Pancreas (tissue), 10 donors: ENCODE data around the gene FAM163B. TPM values are rescaled to one million over a fixed set of nuclear protein-coding genes. Genes with fewer than 3 reads are reported as not detected.

Experiments
- ATAC-seq, 4 donors: fragments of 200-7000 bp; cut with Tn5 transposase; one replicate each; pipeline versions ENCODE4 v1.8.0 to v1.9.1; 2020; ENCODE audit warnings: mild to moderate bottlenecking in 4 of 4, moderate library complexity in 4 of 4
- DNase-seq, 6 donors: peaks; one replicate each; pipeline ENCODE4 v3.0.0-alpha.2; 2020
- FAIRE-seq: peaks from 2 replicates; lab custom pipeline; 2012; peaks lifted over from hg19 to GRCh38; lab: Jason Lieb, UNC
- H3K27ac ChIP-seq, 4 donors: fragments of 200-600 bp; sonication (generic); 1 replicate in 3 of 4; 2 replicates in 1 of 4; pipeline versions ENCODE4 v1.5.0 to v1.8.0; 2020
- H3K27me3 ChIP-seq, 4 donors: fragments of 200-600 bp; one replicate each; pipeline ENCODE4 v1.8.0; 2021
- H3K36me3 ChIP-seq, 3 donors: fragments of 200-600 bp; sonication (generic) in 1 of 3; one replicate each; pipeline versions ENCODE4 v1.5.0 to v1.8.0; 2020 to 2021
- H3K4me1 ChIP-seq, 3 donors: fragments of 200-600 bp; one replicate each; pipeline ENCODE4 v1.8.0; 2021
- H3K4me3 ChIP-seq, 4 donors: fragments of 200-600 bp; sonication (generic) in 2 of 4; one replicate each; pipeline versions ENCODE4 v1.5.0 to v1.8.0; 2020 to 2021
- H3K9me3 ChIP-seq, 4 donors: fragments of 200-600 bp; one replicate each; pipeline ENCODE4 v1.8.0; 2021
- WGBS, 2 donors: extraction: QIAGEN DNeasy Blood & Tissue Kit; methylation state at CpG; one replicate each; pipeline ENCODE4 v1.1.7; 2013; 5-methylcytosine and 5-hydroxymethylcytosine counted together
- intact Hi-C, 3 donors: fragments of 100-400 bp; cut with DNase I; formaldehyde crosslinking; loops; one replicate each; pipeline versions ENCODE4 v1.11.1 to v1.14.2; 2022
- polyA plus RNA-seq, 2 donors: library from polyadenylated mRNA; stranded (reverse); fragments of 200-250 nt; gene quantifications; one replicate each; pipeline ENCODE4 v1.2.3, GENCODE V29; 2013
- total RNA-seq, 6 donors: library from RNA; stranded (reverse); fragmentation: NEBNext Ultra II Directional in 4 of 6; extraction: Animal tissue kit (Norgen Biotek cat#: 25700) in 4 of 6; gene quantifications; one replicate each; pipeline versions ENCODE4 v1.2.1 to v1.2.4, GENCODE V29; 2021 to 2023
- TF ChIP-seq, protein P1 (sequence below), 4 donors: fragments of 200-600 bp; sonication (generic) in 3 of 4; IDR thresholded peaks; one replicate each; pipeline versions ENCODE4 v1.5.0 to v1.8.0; 2021; ENCODE audit warnings: antibody characterized with exemption in 4 of 4
- donor health status: healthy with polysubstance abuse.
- donor health status: DM: no; HTN: no; CAD: no; lungs with moderate emphysema.
- donor health status: DM: no; HTN: no; CAD: no.
- donor health status: control.
- donor health status: control.
- donor health status: Bipolar disorder and iron deficiency.
- donor health status: DM: yes; HTN: yes; CAD: no.
- donor health status: DM: no; HTN: no; CAD: no.
- donor health status: DM: no; HTN: no; CAD: no.
- donor health status: DM: yes; HTN: yes; CAD: no.

Gene FAM163B
- total and polyA plus RNA-seq, 8 donors = not detected

DNA sequence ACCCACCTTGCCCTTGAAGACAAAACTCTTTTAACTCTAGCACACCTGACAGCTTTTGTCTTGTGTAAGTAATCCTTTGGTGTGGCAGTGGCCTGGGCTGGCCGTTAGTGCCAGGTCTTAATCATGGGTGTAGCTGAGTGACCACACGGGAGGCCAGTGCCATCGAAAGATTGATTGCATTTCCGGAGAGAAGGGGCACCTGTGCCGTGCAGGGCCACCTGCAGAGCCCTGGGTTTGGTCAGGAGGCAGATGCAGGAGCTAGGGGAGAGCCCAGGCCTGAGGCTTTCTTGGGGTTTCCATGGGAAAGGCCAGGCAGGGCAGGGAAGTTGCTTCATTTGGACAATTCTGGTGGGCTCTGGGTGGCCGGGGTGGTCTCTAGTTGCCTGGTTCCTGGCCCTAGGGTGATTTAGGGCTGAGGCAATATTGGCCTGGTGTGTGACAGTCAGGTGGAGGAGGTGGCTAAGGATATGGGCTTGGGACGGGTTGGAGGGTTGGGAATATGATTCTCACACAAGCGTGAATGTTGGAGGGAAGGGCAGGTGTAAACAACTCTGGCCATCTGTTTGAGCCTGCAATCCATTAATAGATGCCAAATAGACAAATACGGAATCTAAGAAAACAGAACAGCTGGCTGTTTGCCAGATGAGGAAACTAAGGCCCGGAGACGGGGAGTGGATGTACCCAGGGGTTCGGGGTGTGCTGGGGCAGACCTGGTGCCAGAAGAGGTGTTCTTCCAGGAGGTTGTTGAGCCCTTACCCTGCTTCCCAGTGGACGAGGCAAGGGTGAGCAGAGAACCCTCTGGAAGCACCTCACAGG is 31.6 kb upstream of the FAM163B start:
- no peaks in the 10 kb centered on the region for H3K9me3 ChIP-seq
- H3K4me1 ChIP-seq = no peaks in the 10 kb centered on the region
- intact Hi-C loops = no loop called here
- FAIRE-seq (no peak), ATAC-seq (no peak), DNase-seq (no peak)
- no peaks in the 10 kb centered on the region for H3K36me3 ChIP-seq
- H3K27ac ChIP-seq = no peak overlapping the region
- TF ChIP-seq, protein P1, sequence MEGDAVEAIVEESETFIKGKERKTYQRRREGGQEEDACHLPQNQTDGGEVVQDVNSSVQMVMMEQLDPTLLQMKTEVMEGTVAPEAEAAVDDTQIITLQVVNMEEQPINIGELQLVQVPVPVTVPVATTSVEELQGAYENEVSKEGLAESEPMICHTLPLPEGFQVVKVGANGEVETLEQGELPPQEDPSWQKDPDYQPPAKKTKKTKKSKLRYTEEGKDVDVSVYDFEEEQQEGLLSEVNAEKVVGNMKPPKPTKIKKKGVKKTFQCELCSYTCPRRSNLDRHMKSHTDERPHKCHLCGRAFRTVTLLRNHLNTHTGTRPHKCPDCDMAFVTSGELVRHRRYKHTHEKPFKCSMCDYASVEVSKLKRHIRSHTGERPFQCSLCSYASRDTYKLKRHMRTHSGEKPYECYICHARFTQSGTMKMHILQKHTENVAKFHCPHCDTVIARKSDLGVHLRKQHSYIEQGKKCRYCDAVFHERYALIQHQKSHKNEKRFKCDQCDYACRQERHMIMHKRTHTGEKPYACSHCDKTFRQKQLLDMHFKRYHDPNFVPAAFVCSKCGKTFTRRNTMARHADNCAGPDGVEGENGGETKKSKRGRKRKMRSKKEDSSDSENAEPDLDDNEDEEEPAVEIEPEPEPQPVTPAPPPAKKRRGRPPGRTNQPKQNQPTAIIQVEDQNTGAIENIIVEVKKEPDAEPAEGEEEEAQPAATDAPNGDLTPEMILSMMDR (IDR thresholded peaks at IDR 0.05) = no peak
- H3K4me3 ChIP-seq = no peak overlapping the region
- WGBS, 2 donors = 74 to 77% methylated on average over 13 of the region's 13 CpGs
- H3K27me3 ChIP-seq = no peaks in the 10 kb centered on the region

GRCh38 chr9:133640160-133640559 is 31.0 kb upstream of the FAM163B start:
- Histone ChIP-seq H3K4me1 (no peaks in the 10 kb centered on the region), H3K27ac (no peak overlapping the region), H3K9me3 (no peaks in the 10 kb centered on the region), H3K27me3 (no peaks in the 10 kb centered on the region), H3K4me3 (no peak overlapping the region), H3K36me3 (no peaks in the 10 kb centered on the region)
- ATAC-seq (no peak), DNase-seq (no peak), FAIRE-seq (no peak)
- intact Hi-C loops = no loop called here
- WGBS, 2 donors = 82 to 84% methylated on average over 7 of the region's 7 CpGs
- TF ChIP-seq, protein P1 (IDR thresholded peaks at IDR 0.05) = no peak

DNA sequence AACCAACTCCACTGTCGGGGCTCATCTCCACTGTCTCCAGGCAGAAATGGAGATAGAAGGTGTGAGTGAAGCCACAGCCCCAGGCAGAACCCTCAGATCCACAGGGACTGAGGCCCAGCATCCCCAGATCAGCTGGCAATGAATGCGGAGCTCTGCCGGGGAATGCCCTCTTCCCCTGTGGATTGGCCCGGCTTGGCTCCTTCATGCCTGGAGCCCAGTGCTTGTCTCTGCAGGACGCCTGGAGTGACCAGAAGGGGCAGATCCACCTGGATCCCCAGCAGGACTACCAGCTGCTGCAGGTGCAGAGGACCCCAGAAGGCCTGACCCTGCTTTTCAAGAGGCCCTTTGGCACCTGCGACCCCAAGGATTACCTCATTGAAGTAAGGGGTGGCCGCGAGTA is 30.4 kb upstream of the FAM163B start:
- H3K9me3 ChIP-seq = no peaks in the 10 kb centered on the region
- no peaks in the 10 kb centered on the region for H3K27me3 ChIP-seq
- DNase-seq (peak in 1 of 6 donors; percentile 42), ATAC-seq (no peak), FAIRE-seq (no peak)
- H3K36me3 ChIP-seq = no peaks in the 10 kb centered on the region
- H3K4me3 ChIP-seq = no peak overlapping the region
- H3K27ac ChIP-seq = no peak overlapping the region
- 79 to 90% methylated on average over 7 to 8 of the region's 8 CpGs for WGBS, 2 donors
- H3K4me1 ChIP-seq = no peaks in the 10 kb centered on the region
- intact Hi-C loops = no loop called here
- TF ChIP-seq, protein P1 (IDR thresholded peaks at IDR 0.05) = no peak

DNA sequence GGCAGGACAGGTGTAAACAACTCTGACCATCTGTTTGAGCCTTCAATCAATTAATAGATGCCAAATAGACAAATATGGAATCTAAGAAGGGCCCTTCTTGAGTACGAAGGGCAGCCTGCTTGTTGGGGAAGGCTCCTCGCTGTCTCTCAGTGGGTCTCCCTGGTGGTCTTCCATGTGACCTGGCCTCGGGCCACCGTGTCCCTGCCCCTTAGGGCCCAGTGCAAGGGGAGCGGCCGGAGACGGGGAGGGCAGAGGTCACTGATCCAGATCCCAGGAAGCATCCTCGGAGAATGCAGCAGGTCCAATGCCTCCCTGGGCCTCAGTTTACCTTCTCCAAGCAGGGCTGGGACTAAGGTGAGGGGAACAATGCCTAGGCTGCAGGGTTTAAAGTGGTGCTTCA is 29.5 kb upstream of the FAM163B start:
- TF ChIP-seq, protein P1 (IDR thresholded peaks at IDR 0.05) = no peak
- H3K27me3 ChIP-seq = no peaks in the 10 kb centered on the region
- no peak for DNase-seq
- H3K4me3 ChIP-seq = no peak overlapping the region
- H3K27ac ChIP-seq = no peak overlapping the region
- H3K4me1 ChIP-seq = no peaks in the 10 kb centered on the region
- no peaks in the 10 kb centered on the region for H3K9me3 ChIP-seq
- no peak for ATAC-seq
- no peaks in the 10 kb centered on the region for H3K36me3 ChIP-seq
- intact Hi-C loops = no loop called here
- FAIRE-seq = no peak
- 47 to 60% methylated on average over 8 of the region's 8 CpGs for WGBS, 2 donors

- no peak overlapping the region for H3K4me3 ChIP-seq
- H3K4me1 ChIP-seq = no peaks in the 10 kb centered on the region
- H3K9me3 ChIP-seq = no peaks in the 10 kb centered on the region
- intact Hi-C loops = no loop called here
- ATAC-seq (no peak), DNase-seq (no peak), FAIRE-seq (no peak)
- TF ChIP-seq, protein P1 (IDR thresholded peaks at IDR 0.05) = no peak
- H3K27ac ChIP-seq = no peak overlapping the region
- H3K27me3 ChIP-seq = no peaks in the 10 kb centered on the region
- H3K36me3 ChIP-seq = no peaks in the 10 kb centered on the region
- 56 to 63% methylated on average over 8 of the region's 8 CpGs for WGBS, 2 donors
These were observed 28.9 kb upstream of the FAM163B start for GRCh38 chr9:133638076-133638475.
